HCT116 (cell line): ENCODE results near the gene KNDC1. TPM values are rescaled to one million over a fixed set of nuclear protein-coding genes. Genes with fewer than 3 reads are reported as not detected.

Source experiments
- ATAC-seq: fragments of 200-7000 bp; cut with Tn5 transposase; 2 replicates; pipeline ENCODE4 v1.9.1; 2020; ENCODE audit warnings: mild to moderate bottlenecking, moderate library complexity
- BruUV-seq: library from RNA; stranded (reverse); fragments of 400-500 nt; replicated peaks from 2 replicates; lab custom pipeline; 2021; lab: Mats Ljungman, UMichigan
- CTCF ChIA-PET: fragments of 300-600 bp; sonication (Branson Sonifier 250); formaldehyde crosslinking; loops from one replicate; lab custom pipeline; 2021; ENCODE audit warnings: antibody characterized with exemption; lab: Charles Lee
- POLR2A ChIA-PET: fragments of 300-600, 350-600 bp; sonication (Branson Sonifier 250); formaldehyde crosslinking; loops from one replicate; lab custom pipeline; 2021; ENCODE audit warnings: antibody characterized with exemption; lab: Charles Lee
- RAD21 ChIA-PET, 2 experiments: fragments of 300-600 bp; sonication (Branson Sonifier 250); formaldehyde crosslinking; loops; one replicate each; lab custom pipeline; 2023; ENCODE audit warnings: low total read pairs in 2 of 2; ENCODE audit not compliant: uncharacterized antibody in 2 of 2, unreplicated experiment in 2 of 2, low non-redundant PET in 1 of 2; lab: Charles Lee
- DNase-seq: peaks from one replicate; pipeline ENCODE4 v3.0.0-alpha.2; 2010; ENCODE audit warnings: low read depth, low spot score
- H2AFZ ChIP-seq: fragments of 200-600 bp; shearing (Covaris generic), sonication (generic); 2 replicates; pipeline ENCODE4 v1.6.1; 2017; ENCODE audit warnings: low read depth, mixed run types, mixed read lengths, antibody characterized with exemption, low read length; ENCODE audit not compliant: poor library complexity, severe bottlenecking
- H3K27ac ChIP-seq: 2 replicates; pipeline ENCODE4 v1.5.1; 2012; ENCODE audit warnings: low read depth, low read length
- H3K27me3 ChIP-seq: fragments of 200-600 bp; sonication (generic); 2 replicates; pipeline ENCODE4 v1.6.1; 2016; ENCODE audit warnings: mixed run types, low read length, mixed read lengths; ENCODE audit not compliant: insufficient read depth
- H3K36me3 ChIP-seq, 2 experiments: fragments of 200-500 bp in 1 of 2; fragments of 200-600 bp in 1 of 2; sonication (Bioruptor generic) in 1 of 2; sonication (generic) in 1 of 2; 2 replicates each; pipeline versions ENCODE4 v1.5.1 to v1.6.1; 2014 to 2016; ENCODE audit warnings: low read length in 2 of 2, inconsistent platforms in 1 of 2, mixed read lengths in 1 of 2, mixed run types in 1 of 2; ENCODE audit not compliant: insufficient read depth in 2 of 2, control insufficient read depth in 1 of 2
- H3K4me1 ChIP-seq, 2 experiments: fragments of 200-600 bp in 1 of 2; sonication (generic) in 1 of 2; 2 replicates each; pipeline versions ENCODE4 v1.5.1 to v1.6.1; 2012 to 2017; ENCODE audit warnings: low read length in 2 of 2, inconsistent platforms in 1 of 2, mild to moderate bottlenecking in 1 of 2, mixed read lengths in 1 of 2, mixed run types in 1 of 2, moderate library complexity in 1 of 2; ENCODE audit not compliant: insufficient read depth in 2 of 2, control insufficient read depth in 1 of 2
- H3K4me2 ChIP-seq: fragments of 200-600 bp; sonication (generic); 2 replicates; pipeline ENCODE4 v1.6.1; 2017; ENCODE audit warnings: mixed run types, low read length, mixed read lengths
- H3K4me3 ChIP-seq, 2 experiments: fragments of 200-600 bp in 1 of 2; sonication (generic) in 1 of 2; replicated peaks in 1 of 2; 2 replicates each; pipeline ENCODE4 v1.5.1; 2011 to 2016; ENCODE audit warnings: low read length in 2 of 2, control low read depth in 1 of 2, low read depth in 1 of 2, mild to moderate bottlenecking in 1 of 2, mixed read lengths in 1 of 2, mixed run types in 1 of 2
- H3K79me2 ChIP-seq: fragments of 200-600 bp; sonication (generic); 2 replicates; pipeline ENCODE4 v1.6.1; 2017; ENCODE audit warnings: mild to moderate bottlenecking, mixed run types, low read length, moderate library complexity, mixed read lengths; ENCODE audit not compliant: insufficient read depth
- H3K9ac ChIP-seq: fragments of 200-600 bp; sonication (generic); 2 replicates; pipeline ENCODE4 v1.6.1; 2016; ENCODE audit warnings: low read length, mixed read lengths
- H3K9me2 ChIP-seq: fragments of 200-600 bp; sonication (generic), shearing (Covaris generic); 2 replicates; pipeline ENCODE4 v1.6.1; 2017; ENCODE audit warnings: mixed run types, mild to moderate bottlenecking, moderate library complexity; ENCODE audit not compliant: insufficient read depth
- H3K9me3 ChIP-seq, 2 experiments: fragments of 200-500 bp in 1 of 2; fragments of 200-600 bp in 1 of 2; sonication (Bioruptor generic) in 1 of 2; sonication (generic) in 1 of 2; 2 replicates each; pipeline ENCODE4 v1.6.1; 2014 to 2017; ENCODE audit warnings: low read length in 2 of 2, mixed read lengths in 2 of 2, inconsistent platforms in 1 of 2, low read depth in 1 of 2, mild to moderate bottlenecking in 1 of 2, mixed run types in 1 of 2, moderate library complexity in 1 of 2; ENCODE audit not compliant: control insufficient read depth in 1 of 2, insufficient read depth in 1 of 2
- H4K20me1 ChIP-seq: fragments of 200-600 bp; sonication (generic), shearing (Covaris generic); 2 replicates; pipeline ENCODE4 v1.6.1; 2017; ENCODE audit warnings: mixed run types, mild to moderate bottlenecking, moderate library complexity; ENCODE audit not compliant: insufficient read depth
- ELF1 ChIP-seq: IDR thresholded peaks from 2 replicates; pipeline ENCODE4 v1.6.1; 2012; ENCODE audit warnings: low read depth, borderline replicate concordance
- EZH2phosphoT487 ChIP-seq: fragments of 200-600 bp; IDR thresholded peaks from 2 replicates; pipeline ENCODE4 v1.6.1; 2018; ENCODE audit warnings: antibody characterized with exemption, borderline replicate concordance
- FOSL1 ChIP-seq: IDR thresholded peaks from 2 replicates; pipeline ENCODE4 v1.6.1; 2012; ENCODE audit warnings: low read depth
- POLR2A ChIP-seq: IDR thresholded peaks from 2 replicates; pipeline ENCODE4 v1.7.0; 2011; ENCODE audit warnings: borderline replicate concordance; ENCODE audit not compliant: insufficient read depth, insufficient read length; ENCODE audit errors: extremely low read depth
- SIN3A ChIP-seq: IDR thresholded peaks from 2 replicates; pipeline ENCODE4 v1.6.1; 2012; ENCODE audit warnings: low read depth
- SP1 ChIP-seq: IDR thresholded peaks from 2 replicates; pipeline ENCODE4 v1.6.1; 2012; ENCODE audit warnings: low read depth
- TCF7L2 ChIP-seq: IDR thresholded peaks from 2 replicates; pipeline ENCODE4 v1.7.0; 2011; ENCODE audit warnings: borderline replicate concordance, inconsistent platforms; ENCODE audit not compliant: insufficient read depth, insufficient read length; ENCODE audit errors: extremely low read depth
- ZFX ChIP-seq: fragments of 450-650 bp; IDR thresholded peaks from 2 replicates; pipeline ENCODE4 v1.6.1; 2017
- ZNF274 ChIP-seq: fragments of 200-500 bp; sonication (Bioruptor generic); IDR thresholded peaks from 2 replicates; pipeline ENCODE4 v1.6.1; 2014; ENCODE audit warnings: mild to moderate bottlenecking, low read depth, low read length, inconsistent platforms
- intact Hi-C: fragments of 100-400 bp; cut with micrococcal nuclease; formaldehyde crosslinking; loops from 2 replicates; pipeline ENCODE4 v1.10.0; 2022
- total RNA-seq: library from RNA; stranded (reverse); gene quantifications from one replicate; pipeline ENCODE4 v1.2.1, GENCODE V29; 2021; ENCODE audit not compliant: unreplicated experiment
- TF ChIP-seq, protein P1 (sequence below), 3 experiments: fragments of 200-600 bp in 1 of 3; sonication (generic) in 1 of 3; IDR thresholded peaks in 2 of 3; conservative IDR thresholded peaks in 1 of 3; 2 replicates each; pipeline ENCODE4 v1.5.1; 2012 to 2017; ENCODE audit warnings: low read depth in 2 of 3, low read length in 2 of 3, antibody characterized with exemption in 1 of 3, borderline replicate concordance in 1 of 3, control low read depth in 1 of 3, mild to moderate bottlenecking in 1 of 3, mixed read lengths in 1 of 3, mixed run types in 1 of 3, moderate library complexity in 1 of 3; ENCODE audit not compliant: insufficient read depth in 1 of 3
- TF ChIP-seq, protein P2 (sequence below): IDR thresholded peaks from 2 replicates; pipeline ENCODE4 v1.6.1; 2012

Gene KNDC1
- total RNA-seq, 1 experiment from 2014 or later: 3.6 TPM

DNA sequence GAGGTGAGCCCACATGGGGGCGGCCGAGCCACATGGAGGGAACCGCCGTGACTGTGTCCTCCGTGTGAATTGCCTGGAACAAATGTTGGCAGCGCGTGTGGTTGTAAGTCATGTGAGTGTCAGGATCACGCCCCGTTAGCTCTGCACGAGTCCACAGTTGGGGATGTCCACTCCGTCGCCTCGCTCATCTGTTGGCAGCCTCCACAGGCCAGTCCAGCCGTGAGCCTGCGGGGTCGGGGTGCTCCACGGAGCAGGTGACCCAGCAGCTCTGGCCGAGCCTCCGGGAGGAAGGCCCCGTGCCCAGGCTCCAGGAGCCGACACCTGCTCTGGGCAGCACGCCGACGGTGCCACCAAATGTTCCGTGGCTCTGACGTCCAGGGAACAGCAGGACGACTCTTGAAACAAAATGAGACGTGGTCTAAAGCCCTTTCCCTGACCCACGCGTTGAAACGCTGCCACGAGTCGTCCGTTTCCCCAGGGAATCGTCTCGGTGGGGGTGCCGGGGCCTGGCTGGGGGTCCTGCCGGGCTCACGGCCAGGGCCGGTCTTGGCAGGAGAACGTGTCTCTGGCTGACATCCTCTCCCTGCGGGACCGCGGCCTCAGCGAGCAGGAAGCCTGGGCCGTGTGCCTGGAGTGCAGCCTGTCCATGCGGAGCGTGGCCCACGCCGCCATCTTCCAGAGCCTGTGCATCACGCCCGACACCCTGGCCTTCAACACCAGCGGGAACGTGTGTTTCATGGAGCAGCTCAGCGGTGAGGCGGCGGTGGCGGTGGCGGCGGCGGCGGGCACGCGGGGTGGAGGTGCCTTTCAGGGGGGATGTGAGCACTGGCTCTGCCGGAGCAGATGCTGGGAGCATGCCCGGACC is 7.0 kb downstream of the KNDC1 start (continued):
- TF ChIP-seq, protein P1, sequence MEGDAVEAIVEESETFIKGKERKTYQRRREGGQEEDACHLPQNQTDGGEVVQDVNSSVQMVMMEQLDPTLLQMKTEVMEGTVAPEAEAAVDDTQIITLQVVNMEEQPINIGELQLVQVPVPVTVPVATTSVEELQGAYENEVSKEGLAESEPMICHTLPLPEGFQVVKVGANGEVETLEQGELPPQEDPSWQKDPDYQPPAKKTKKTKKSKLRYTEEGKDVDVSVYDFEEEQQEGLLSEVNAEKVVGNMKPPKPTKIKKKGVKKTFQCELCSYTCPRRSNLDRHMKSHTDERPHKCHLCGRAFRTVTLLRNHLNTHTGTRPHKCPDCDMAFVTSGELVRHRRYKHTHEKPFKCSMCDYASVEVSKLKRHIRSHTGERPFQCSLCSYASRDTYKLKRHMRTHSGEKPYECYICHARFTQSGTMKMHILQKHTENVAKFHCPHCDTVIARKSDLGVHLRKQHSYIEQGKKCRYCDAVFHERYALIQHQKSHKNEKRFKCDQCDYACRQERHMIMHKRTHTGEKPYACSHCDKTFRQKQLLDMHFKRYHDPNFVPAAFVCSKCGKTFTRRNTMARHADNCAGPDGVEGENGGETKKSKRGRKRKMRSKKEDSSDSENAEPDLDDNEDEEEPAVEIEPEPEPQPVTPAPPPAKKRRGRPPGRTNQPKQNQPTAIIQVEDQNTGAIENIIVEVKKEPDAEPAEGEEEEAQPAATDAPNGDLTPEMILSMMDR (IDR thresholded peaks at IDR 0.05 in 2 of 3, conservative IDR thresholded peaks at IDR 0.05 in 1 of 3; ENCODE audit: borderline replicate concordance in 1 of 3, insufficient read depth in 1 of 3, low read depth in 2 of 3, low read length in 2 of 3): no peak
- TF ChIP-seq ZFX (no peak), ZNF274 (no peak)
- TF ChIP-seq, all 23 proteins: peak for 0

DNA sequence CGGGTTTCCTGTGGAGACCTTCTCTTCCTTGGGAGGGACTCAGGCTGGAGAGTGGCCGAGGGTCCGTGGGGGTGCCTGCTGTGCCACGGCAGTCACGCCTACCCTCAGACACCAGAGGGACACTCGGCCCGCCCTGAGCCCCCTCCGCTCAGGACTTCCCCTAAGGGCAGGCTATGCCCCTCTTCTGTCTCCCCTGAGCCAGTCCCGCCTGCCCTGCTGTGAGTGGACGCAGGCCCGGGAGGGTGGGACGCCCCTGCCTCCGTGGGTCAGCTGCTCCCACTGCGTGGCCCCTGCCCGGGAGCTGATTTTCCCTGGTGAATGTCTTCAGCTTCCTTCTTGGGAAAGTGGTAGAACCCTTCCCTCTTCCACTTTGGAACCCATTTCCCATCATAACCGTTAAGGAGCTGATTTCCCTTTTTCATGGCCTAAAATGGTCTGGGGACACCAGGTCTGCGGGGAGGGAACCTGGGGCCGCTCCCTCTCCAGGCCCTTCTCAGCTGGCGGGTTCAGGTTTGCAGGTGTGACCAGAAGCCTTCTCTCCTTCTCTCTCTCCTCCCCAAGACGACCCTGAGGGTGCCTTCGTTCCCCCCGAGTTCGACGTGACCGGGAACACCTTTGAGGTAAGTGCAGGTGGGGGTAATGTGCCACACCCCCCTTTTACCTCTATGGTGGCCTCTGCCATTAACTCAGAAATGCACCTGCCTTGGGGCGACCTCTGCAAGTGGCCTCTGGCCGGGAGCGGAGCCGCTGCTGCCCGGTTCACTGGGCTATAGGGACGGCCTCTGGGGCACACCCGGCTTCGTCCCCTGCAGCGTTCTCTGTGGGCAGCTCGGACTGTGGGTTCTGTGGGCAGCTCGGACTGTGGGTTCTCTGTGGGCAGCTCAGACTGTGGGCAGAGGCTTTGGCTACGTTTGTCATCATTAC is 7.9 kb downstream of the KNDC1 start:
- POLR2A ChIA-PET: no interaction called here
- H3K9me3 ChIP-seq: no peaks in the 10 kb centered on the region
- no peak overlapping the region for H3K4me2 ChIP-seq
- no peak overlapping the region for H3K27ac ChIP-seq
- intact Hi-C loops: no loop called here
- no peak for TF ChIP-seq EZH2phosphoT487
- no peak for TF ChIP-seq SP1
- TF ChIP-seq TCF7L2: no peak
- no peak for TF ChIP-seq ZNF274
- TF ChIP-seq ELF1: no peak
- TF ChIP-seq SIN3A: no peak
- no peak for TF ChIP-seq FOSL1
- no peak for TF ChIP-seq POLR2A
- TF ChIP-seq, protein P2, sequence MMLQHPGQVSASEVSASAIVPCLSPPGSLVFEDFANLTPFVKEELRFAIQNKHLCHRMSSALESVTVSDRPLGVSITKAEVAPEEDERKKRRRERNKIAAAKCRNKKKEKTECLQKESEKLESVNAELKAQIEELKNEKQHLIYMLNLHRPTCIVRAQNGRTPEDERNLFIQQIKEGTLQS: no peak
- TF ChIP-seq, all 23 proteins: peak for 0
- ChIA-PET RAD21 (no interaction called here), CTCF (no interaction called here)
- Histone ChIP-seq H3K27me3 (no peaks in the 10 kb centered on the region), H3K4me3 (no peak overlapping the region), H4K20me1 (no peaks in the 10 kb centered on the region), H3K9ac (no peak overlapping the region), H3K4me1 (no peaks in the 10 kb centered on the region), H3K9me2 (no peaks in the 10 kb centered on the region), H3K36me3 (no peaks in the 10 kb centered on the region), H3K79me2 (no peaks in the 10 kb centered on the region), H2AFZ (no peak overlapping the region)
- no TSS peak for BruUV-seq
- ATAC-seq: no peak
- DNase-seq: no peak
